ENCODE measurements around the gene MRS2. TPM values are rescaled to one million over a fixed set of nuclear protein-coding genes. Genes with fewer than 3 reads are reported as not detected.

MRS2 gene, protein sequence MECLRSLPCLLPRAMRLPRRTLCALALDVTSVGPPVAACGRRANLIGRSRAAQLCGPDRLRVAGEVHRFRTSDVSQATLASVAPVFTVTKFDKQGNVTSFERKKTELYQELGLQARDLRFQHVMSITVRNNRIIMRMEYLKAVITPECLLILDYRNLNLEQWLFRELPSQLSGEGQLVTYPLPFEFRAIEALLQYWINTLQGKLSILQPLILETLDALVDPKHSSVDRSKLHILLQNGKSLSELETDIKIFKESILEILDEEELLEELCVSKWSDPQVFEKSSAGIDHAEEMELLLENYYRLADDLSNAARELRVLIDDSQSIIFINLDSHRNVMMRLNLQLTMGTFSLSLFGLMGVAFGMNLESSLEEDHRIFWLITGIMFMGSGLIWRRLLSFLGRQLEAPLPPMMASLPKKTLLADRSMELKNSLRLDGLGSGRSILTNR
- total RNA-seq = 17.5 and 18.5 TPM in 2 replicates
- long read RNA-seq, transcript MRS2-203 (11 exons, 3,313 nt) = major isoform, 129 of 221 reads
- long read RNA-seq, transcript MRS2-202 (10 exons, 1,740 nt) = minor isoform, 59 of 221 reads
- long read RNA-seq, partial matches to known transcripts = 6 of 221 reads
- long read RNA-seq, other reads (novel, unspliced or antisense) = 25 of 221 reads

DNA sequence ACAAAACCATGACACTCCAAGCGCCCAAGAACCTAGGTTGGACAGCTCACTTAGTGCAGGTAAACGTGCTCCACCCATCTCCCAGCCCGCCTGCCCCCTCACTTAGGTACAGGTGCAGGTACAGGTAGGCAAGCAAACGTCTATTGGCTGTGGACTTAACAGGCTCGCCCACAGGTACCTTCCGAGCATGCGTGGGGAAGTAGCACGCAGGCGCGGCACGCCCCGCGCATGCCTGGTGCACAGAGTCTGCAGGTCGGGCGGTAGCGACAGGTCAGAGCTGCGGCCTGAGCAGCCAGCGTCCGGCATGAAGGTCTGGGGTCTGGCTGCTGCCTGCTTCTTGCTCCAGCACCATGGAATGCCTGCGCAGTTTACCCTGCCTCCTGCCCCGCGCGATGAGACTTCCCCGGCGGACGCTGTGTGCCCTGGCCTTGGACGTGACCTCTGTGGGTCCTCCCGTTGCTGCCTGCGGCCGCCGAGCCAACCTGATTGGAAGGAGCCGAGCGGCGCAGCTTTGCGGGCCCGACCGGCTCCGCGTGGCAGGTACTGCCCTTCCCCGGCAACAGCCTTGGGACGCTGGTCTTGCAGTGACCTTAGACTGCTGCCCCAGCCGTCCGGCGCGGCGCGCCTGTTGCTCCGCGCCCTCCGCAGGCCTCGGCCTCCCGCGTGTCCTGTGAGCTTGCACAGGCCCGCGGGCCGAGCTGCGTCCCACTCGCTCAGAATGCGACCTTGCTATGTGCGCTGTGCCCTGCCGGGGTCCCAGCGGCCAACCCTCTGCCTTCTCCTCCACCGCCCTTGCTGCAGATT, at the start of gene MRS2:
Gene MRS2 (plus strand): TSS at position 240 of the 804 bp plus-strand sequence. CDS start 111 bp downstream, at position 351.
- Mint-ChIP-seq H3K27ac (ENCODE audit: unreplicated experiment) (peak within 1 kb of the TSS; percentile 43), H3K4me3 (ENCODE audit: unreplicated experiment) (peak within 1 kb of the TSS; percentile 83), H3K27me3 (ENCODE audit: unreplicated experiment) (peaks cover 22% of the 10 kb centered on the region), H3K4me1 (ENCODE audit: unreplicated experiment) (peaks cover 23% of the 10 kb centered on the region), H3K36me3 (ENCODE audit: unreplicated experiment) (peaks cover 7% of the 10 kb centered on the region), H3K9me3 (ENCODE audit: unreplicated experiment) (no peaks in the 10 kb centered on the region)
- TF ChIP-seq, protein P1, sequence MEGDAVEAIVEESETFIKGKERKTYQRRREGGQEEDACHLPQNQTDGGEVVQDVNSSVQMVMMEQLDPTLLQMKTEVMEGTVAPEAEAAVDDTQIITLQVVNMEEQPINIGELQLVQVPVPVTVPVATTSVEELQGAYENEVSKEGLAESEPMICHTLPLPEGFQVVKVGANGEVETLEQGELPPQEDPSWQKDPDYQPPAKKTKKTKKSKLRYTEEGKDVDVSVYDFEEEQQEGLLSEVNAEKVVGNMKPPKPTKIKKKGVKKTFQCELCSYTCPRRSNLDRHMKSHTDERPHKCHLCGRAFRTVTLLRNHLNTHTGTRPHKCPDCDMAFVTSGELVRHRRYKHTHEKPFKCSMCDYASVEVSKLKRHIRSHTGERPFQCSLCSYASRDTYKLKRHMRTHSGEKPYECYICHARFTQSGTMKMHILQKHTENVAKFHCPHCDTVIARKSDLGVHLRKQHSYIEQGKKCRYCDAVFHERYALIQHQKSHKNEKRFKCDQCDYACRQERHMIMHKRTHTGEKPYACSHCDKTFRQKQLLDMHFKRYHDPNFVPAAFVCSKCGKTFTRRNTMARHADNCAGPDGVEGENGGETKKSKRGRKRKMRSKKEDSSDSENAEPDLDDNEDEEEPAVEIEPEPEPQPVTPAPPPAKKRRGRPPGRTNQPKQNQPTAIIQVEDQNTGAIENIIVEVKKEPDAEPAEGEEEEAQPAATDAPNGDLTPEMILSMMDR (IDR thresholded peaks at IDR 0.05) = no peak
- DNase-seq (ENCODE audit: extremely low spot score, unreplicated experiment) = peak; percentile 87

DNA sequence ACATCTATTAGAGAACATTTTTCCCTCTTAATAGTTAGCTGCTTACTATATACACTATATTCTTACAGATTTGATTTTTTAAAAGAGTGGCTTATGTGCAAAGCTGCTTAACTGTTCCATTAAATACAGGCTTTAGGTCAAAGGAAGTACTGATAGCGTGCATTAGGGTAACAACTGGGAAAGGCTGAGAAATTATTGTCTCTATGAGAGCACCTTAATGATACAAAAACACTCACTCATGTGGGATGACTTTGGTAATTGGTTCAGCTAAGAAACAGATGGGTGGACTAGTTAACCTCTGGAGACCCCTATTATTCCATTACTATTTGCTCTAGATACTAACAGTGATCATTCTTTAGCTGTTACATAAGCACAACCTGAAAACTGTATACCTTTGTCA, 48.9 kb upstream of the MRS2 start:
- H3K27me3 Mint-ChIP-seq (ENCODE audit: unreplicated experiment) = peaks cover 62% of the 10 kb centered on the region
- H3K36me3 Mint-ChIP-seq (ENCODE audit: unreplicated experiment) = no peaks in the 10 kb centered on the region
- H3K9me3 Mint-ChIP-seq (ENCODE audit: unreplicated experiment) = no peaks in the 10 kb centered on the region
- no peak for DNase-seq (ENCODE audit: extremely low spot score, unreplicated experiment)
- H3K4me3 Mint-ChIP-seq (ENCODE audit: unreplicated experiment) = no peak overlapping the region
- TF ChIP-seq, protein P1 (IDR thresholded peaks at IDR 0.05) = no peak
- peaks cover 2% of the 10 kb centered on the region for H3K4me1 Mint-ChIP-seq (ENCODE audit: unreplicated experiment)
- no peak overlapping the region for H3K27ac Mint-ChIP-seq (ENCODE audit: unreplicated experiment)

DNA sequence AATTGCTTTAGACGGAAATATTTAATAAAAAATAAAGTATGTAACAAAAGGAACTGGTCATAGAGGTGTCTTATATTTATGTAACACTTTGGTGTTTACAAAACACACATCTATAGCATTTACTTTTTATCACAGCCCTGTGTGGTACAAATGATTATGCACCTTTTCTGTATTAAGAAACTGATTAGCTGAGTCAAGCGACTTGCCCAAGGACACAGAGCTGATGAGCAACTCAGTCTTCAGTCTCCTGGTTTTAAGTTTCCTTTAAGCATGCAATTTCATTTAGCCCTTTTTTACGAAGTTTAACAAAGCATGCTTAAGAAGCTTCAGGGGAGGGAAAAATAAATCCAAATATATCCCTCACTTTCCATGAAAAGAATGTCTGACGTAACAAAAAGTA, 47.3 kb upstream of the MRS2 start:
- Mint-ChIP-seq H3K4me1 (ENCODE audit: unreplicated experiment) (peaks cover 8% of the 10 kb centered on the region), H3K27me3 (ENCODE audit: unreplicated experiment) (peaks cover 53% of the 10 kb centered on the region), H3K4me3 (ENCODE audit: unreplicated experiment) (no peak overlapping the region), H3K9me3 (ENCODE audit: unreplicated experiment) (no peaks in the 10 kb centered on the region), H3K36me3 (ENCODE audit: unreplicated experiment) (no peaks in the 10 kb centered on the region), H3K27ac (ENCODE audit: unreplicated experiment) (no peak overlapping the region)
- TF ChIP-seq, protein P1 (IDR thresholded peaks at IDR 0.05) = no peak
- no peak for DNase-seq (ENCODE audit: extremely low spot score, unreplicated experiment)

DNA sequence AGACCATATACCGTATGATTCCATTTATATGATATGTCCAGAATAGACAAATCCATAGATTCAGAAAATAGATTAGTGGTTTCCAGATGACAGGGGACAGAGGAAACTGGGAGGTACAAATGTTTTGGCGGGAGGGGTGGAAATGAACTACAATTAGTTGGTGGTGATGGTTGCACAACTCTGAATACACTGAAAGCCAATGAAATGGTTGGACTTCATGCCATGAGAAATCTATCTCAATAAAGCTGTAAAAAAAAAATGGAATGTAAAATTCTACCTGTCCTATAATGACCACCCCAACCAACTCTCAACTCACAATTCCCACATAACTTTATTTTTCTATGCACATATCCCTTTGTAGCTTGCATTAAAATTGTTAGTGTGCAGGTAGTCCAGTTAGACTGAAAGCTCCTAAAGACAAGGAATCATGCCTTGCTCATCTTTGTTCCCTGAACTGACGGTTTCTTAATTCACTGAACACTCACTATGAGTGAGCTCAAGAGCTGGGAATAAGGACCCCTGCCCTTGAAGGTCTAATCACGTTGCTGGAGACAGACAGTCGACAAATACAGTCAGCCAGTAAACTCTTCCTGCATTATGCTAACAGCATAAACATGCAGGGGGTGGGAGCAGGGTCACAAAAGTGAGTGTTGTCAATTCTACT, 46.3 kb upstream of the MRS2 start:
- TF ChIP-seq, protein P1 (IDR thresholded peaks at IDR 0.05) = no peak
- Mint-ChIP-seq H3K9me3 (ENCODE audit: unreplicated experiment) (no peaks in the 10 kb centered on the region), H3K36me3 (ENCODE audit: unreplicated experiment) (no peaks in the 10 kb centered on the region), H3K27ac (ENCODE audit: unreplicated experiment) (no peak overlapping the region), H3K4me3 (ENCODE audit: unreplicated experiment) (no peak overlapping the region), H3K4me1 (ENCODE audit: unreplicated experiment) (peaks cover 8% of the 10 kb centered on the region), H3K27me3 (ENCODE audit: unreplicated experiment) (peaks cover 42% of the 10 kb centered on the region)
- no peak for DNase-seq (ENCODE audit: extremely low spot score, unreplicated experiment)
